ENCODE results near the gene UACA. TPM values are rescaled to one million over a fixed set of nuclear protein-coding genes. Genes with fewer than 3 reads are reported as not detected.

The UACA gene
- polyA plus RNA-seq, 1 donor (not counting 4 experiments of a cell fraction or from before 2014, with no cell fraction given), result 26.6 TPM

DNA sequence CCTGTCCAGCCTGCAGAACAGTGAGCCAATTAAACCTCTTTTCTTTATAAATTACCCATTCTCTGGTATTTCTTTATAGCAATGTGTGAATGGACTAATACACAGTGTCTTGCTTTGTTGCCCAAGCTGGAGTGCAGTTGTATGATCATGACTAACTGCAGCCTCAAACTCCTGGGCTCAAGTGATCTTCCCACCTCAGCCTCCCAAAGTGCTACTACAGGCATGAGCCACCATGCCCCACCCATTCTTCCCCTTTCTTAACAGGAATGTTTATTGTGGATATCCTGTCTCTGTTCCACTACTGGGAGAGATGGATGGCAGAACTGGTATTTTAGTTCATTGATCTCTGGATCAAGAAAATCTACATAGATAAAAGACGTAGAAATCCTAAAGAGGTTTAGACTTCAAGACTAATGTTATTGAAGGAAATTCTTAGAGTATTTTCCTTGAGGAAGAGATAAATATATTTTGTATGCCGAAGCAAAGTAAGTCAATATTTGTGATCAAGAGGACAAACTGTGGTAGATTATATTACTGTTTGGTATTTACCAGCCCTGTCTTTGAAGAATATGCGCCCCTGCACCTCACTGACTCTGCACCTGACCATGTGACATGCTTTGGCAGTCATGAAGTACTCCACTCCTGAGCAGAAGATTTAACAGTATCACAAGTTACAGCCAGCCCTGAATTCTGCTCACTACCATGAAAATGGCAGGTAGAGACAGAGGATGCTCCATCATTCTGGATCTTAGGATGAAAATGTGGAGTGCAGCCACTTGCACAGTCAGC, 42.9 kb downstream of the UACA start:
- H3K4me2 ChIP-seq (ENCODE audit: control insufficient read depth, extremely low read depth, insufficient read depth, low read depth, low read length), result no peak overlapping the region
- no peaks in the 10 kb centered on the region for H3K27me3 ChIP-seq (ENCODE audit: control insufficient read depth, extremely low read depth, insufficient read depth, low read length)
- H4K20me1 ChIP-seq (ENCODE audit: control insufficient read depth, extremely low read depth, insufficient read depth, low read length), result no peaks in the 10 kb centered on the region
- peaks cover 2% of the 10 kb centered on the region for H3K9me1 ChIP-seq (ENCODE audit: control insufficient read depth, extremely low read depth, insufficient read depth, low read length)
- FAIRE-seq (no peak), DNase-seq (ENCODE audit: low read depth, low spot score) (no peak)
- no peak overlapping the region for H3K9ac ChIP-seq (ENCODE audit: control insufficient read depth, extremely low read depth, insufficient read depth, low read length)
- no peaks in the 10 kb centered on the region for H3K36me3 ChIP-seq (ENCODE audit: control insufficient read depth in 2 of 2, extremely low read depth in 1 of 2, insufficient read depth in 2 of 2, low read length in 2 of 2)
- H3K9me3 ChIP-seq (ENCODE audit: control insufficient read depth, low read depth, low read length), result no peaks in the 10 kb centered on the region
- H2AFZ ChIP-seq (ENCODE audit: control insufficient read depth, low read length), result no peak overlapping the region
- dilution Hi-C loops (cut with MboI; ENCODE audit: extremely low pct_ligation_motif_present, low sequenced_read_pairs), result no loop called here
- H3K79me2 ChIP-seq (ENCODE audit: control insufficient read depth, insufficient read depth, low read length), result peaks cover 2% of the 10 kb centered on the region
- H3K4me3 ChIP-seq (ENCODE audit: control insufficient read depth in 2 of 3, extremely low read depth in 1 of 3, insufficient read depth in 2 of 3, low read depth in 1 of 3, low read length in 3 of 3), result no peak overlapping the region
- TF ChIP-seq EZH2 (IDR thresholded peaks at IDR 0.05; ENCODE audit: low read length), result no peak
- TF ChIP-seq, protein P1, sequence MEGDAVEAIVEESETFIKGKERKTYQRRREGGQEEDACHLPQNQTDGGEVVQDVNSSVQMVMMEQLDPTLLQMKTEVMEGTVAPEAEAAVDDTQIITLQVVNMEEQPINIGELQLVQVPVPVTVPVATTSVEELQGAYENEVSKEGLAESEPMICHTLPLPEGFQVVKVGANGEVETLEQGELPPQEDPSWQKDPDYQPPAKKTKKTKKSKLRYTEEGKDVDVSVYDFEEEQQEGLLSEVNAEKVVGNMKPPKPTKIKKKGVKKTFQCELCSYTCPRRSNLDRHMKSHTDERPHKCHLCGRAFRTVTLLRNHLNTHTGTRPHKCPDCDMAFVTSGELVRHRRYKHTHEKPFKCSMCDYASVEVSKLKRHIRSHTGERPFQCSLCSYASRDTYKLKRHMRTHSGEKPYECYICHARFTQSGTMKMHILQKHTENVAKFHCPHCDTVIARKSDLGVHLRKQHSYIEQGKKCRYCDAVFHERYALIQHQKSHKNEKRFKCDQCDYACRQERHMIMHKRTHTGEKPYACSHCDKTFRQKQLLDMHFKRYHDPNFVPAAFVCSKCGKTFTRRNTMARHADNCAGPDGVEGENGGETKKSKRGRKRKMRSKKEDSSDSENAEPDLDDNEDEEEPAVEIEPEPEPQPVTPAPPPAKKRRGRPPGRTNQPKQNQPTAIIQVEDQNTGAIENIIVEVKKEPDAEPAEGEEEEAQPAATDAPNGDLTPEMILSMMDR (optimal IDR thresholded peaks at IDR 0.05 in 1 of 3, IDR thresholded peaks at IDR 0.05 in 1 of 3, conservative IDR thresholded peaks at IDR 0.05 in 1 of 3; ENCODE audit: extremely low read depth in 1 of 3, insufficient read depth in 2 of 3, low read length in 3 of 3), result no peak
- H3K27ac ChIP-seq (ENCODE audit: control insufficient read depth, insufficient read depth, low read length), result no peak overlapping the region
- no peaks in the 10 kb centered on the region for H3K4me1 ChIP-seq (ENCODE audit: control insufficient read depth, extremely low read depth, insufficient read depth, low read length)

DNA sequence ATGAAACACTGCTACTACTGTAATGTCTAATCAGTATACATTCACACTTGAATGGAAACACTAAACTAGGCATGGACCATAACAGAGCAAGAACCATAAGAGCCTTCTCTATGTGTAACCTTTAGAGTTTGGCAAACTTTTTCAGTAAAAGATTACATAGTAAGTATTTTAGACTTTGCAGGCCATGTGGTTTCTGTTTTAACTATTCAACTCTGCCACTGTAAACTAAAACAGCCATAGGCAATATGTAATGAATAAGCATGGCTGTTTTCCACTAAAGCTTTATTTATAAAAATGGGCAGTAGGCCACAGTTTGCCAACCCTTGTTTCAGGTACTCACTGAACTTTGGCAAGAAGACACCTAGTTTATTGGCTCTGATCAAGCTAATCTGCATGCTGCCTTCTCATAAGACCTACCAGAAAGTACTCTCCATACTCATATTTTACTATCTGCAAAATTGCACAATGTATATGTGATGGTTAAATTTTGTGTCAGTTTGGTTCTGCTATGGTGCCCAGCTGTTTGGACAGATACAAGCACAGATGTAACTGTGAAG, 46.0 kb downstream of the UACA start:
- DNase-seq (ENCODE audit: low read depth, low spot score) (no peak), FAIRE-seq (no peak)
- no peak overlapping the region for H3K4me2 ChIP-seq (ENCODE audit: control insufficient read depth, extremely low read depth, insufficient read depth, low read depth, low read length)
- no peaks in the 10 kb centered on the region for H3K27me3 ChIP-seq (ENCODE audit: control insufficient read depth, extremely low read depth, insufficient read depth, low read length)
- H3K9ac ChIP-seq (ENCODE audit: control insufficient read depth, extremely low read depth, insufficient read depth, low read length), result no peak overlapping the region
- no peak overlapping the region for H3K27ac ChIP-seq (ENCODE audit: control insufficient read depth, insufficient read depth, low read length)
- H3K9me1 ChIP-seq (ENCODE audit: control insufficient read depth, extremely low read depth, insufficient read depth, low read length), result peaks cover 2% of the 10 kb centered on the region
- TF ChIP-seq, protein P1 (optimal IDR thresholded peaks at IDR 0.05 in 1 of 3, IDR thresholded peaks at IDR 0.05 in 1 of 3, conservative IDR thresholded peaks at IDR 0.05 in 1 of 3; ENCODE audit: extremely low read depth in 1 of 3, insufficient read depth in 2 of 3, low read length in 3 of 3), result no peak
- TF ChIP-seq EZH2 (IDR thresholded peaks at IDR 0.05; ENCODE audit: low read length), result no peak
- dilution Hi-C loops (cut with MboI; ENCODE audit: extremely low pct_ligation_motif_present, low sequenced_read_pairs), result no loop called here
- H2AFZ ChIP-seq (ENCODE audit: control insufficient read depth, low read length), result no peak overlapping the region
- peaks cover 2% of the 10 kb centered on the region for H3K79me2 ChIP-seq (ENCODE audit: control insufficient read depth, insufficient read depth, low read length)
- H3K4me1 ChIP-seq (ENCODE audit: control insufficient read depth, extremely low read depth, insufficient read depth, low read length), result peaks cover 10% of the 10 kb centered on the region
- no peaks in the 10 kb centered on the region for H3K36me3 ChIP-seq (ENCODE audit: control insufficient read depth in 2 of 2, extremely low read depth in 1 of 2, insufficient read depth in 2 of 2, low read length in 2 of 2)
- H3K4me3 ChIP-seq (ENCODE audit: control insufficient read depth in 2 of 3, extremely low read depth in 1 of 3, insufficient read depth in 2 of 3, low read depth in 1 of 3, low read length in 3 of 3), result no peak overlapping the region
- H4K20me1 ChIP-seq (ENCODE audit: control insufficient read depth, extremely low read depth, insufficient read depth, low read length), result no peaks in the 10 kb centered on the region
- H3K9me3 ChIP-seq (ENCODE audit: control insufficient read depth, low read depth, low read length), result no peaks in the 10 kb centered on the region
